NCI-H1105 (cell line): Measurements from ENCODE around the gene CREBL2.
"Not testable (repeated sequence)": the region's sequence is repeated elsewhere in the genome, so short reads cannot be mapped to it uniquely, and the experiment has no call there.

Experiments used
- DNase-seq: peaks from one replicate; lab custom pipeline; 2025; lab: John Stamatoyannopoulos, UW

Gene CREBL2

GRCh38 chr12:12598864-12599263, 12.8 kb upstream of the CREBL2 start:
- no peak for DNase-seq

DNA sequence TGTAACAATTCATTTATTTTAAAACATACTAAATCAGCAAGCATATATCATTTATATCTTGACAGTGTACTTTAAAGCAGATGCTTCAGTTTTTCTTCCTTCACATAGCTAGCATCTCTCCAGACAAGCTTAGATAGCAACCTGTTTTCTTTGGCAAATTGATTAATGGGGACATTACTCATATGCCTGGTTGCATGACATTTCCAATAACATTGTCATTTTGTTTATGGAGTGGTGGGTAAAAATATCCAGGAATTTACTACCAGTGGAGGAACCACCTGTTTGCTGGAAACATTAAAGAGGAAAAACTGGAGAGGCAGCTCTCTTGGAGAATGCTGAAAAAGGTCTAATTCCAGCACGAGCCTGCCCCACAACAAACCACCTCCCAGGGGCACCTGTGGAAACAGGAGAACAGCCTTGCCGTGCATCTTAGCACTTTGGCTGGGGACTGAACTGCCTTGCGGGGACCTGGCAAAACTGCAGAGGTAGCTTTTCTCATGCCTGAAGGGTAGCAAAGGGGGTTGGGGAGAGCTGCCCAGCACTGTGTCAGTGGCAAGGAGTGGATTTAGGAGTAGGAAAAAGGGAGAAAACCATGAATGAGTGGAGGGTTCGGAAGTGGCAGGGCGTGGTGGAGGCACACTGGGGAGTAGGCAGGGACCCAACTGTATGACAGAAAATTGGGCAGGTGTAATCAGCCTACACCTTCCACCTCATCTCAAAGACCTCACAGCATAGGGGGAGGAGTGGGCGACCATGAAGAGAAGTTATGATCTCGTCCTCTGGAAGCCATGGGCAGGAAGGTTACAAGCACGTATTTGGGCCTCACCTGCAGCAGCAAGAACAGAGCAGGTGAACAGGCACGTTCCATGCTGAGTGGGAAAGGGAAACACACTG, 11.7 kb upstream of the CREBL2 start:
- DNase-seq: no peak

- DNase-seq: no peak
These were observed 11.0 kb upstream of the CREBL2 start for GRCh38 chr12:12600659-12601058.

DNA sequence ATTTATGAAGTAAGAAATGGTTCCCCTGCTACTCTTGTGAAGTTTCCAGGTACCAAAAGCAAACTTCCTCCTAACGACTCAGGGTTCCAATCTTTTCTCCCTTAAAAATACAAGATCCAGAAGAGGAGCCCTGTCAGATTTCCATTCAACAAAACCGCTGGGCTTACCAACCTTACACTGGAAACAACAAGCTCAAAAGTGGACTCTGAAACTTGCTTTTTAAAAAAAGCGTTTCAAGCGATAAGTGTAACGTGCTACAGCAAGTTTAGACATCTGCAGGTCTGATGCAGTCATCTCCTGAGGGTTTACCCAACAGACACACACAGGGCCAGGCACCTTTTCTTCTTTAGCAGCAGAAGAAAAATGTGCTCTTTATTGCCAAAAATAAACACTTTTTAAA, 6.9 kb upstream of the CREBL2 start:
- DNase-seq: no peak

DNA sequence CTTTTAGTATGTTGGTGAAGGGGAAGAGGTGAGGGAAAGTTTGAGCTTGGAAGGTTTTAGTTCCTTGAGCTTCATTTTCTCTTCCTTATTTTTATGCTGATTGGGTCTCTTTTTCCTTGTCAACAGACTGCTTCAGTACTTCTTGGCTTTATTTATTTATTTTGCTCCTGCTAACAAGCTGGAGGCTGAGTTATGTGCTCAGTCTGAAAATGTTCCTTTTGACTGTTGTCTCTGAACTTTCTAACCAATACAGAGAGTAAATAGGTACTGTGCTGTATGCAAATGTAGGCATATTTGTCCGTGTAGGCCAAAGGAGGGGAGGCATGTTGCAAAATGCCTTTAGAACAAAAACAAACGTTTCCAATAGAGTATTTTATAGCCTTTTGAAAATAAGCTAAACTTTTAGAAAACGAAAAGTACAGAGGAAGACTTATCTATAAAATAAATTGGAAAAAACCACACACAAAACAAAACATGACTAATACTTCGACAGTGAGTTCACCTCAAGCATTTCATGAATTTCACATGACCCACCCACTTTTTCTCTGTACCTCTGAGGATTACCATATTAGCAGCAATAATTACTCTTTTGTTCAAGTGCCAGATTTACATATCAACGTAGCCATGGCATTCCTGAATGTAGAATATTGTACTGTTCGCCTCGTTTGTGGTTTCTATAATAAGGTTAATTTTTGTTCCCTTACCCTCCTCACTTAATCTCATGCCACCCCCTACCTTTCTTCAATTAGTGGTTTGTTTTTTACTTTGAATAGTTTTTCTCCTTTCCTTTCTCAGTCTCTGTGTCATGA, 4.7 kb upstream of the CREBL2 start:
- no peak for DNase-seq

- no peak for DNase-seq
These were observed 3.1 kb upstream of the CREBL2 start for GRCh38 chr12:12608557-12608957.

DNA sequence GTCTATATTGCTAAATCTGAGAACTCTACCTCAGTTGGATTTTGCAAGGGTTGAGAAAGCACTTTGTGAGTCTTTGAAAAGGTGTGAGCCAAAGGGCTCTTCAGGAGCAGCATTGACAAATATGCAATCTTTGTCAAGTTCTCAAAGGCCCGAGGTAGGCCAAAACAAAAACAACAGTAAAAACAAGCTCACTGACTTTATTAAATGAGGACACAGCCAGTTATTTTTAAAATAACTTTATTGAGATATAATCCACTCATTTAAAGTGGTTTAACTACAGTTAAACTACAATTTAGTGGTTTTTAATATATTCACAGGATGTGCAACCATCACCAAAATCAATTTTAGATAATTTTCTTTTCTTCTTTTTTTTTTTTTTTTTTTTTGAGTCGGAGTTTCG, 2.0 kb upstream of the CREBL2 start:
- DNase-seq: no peak

DNA sequence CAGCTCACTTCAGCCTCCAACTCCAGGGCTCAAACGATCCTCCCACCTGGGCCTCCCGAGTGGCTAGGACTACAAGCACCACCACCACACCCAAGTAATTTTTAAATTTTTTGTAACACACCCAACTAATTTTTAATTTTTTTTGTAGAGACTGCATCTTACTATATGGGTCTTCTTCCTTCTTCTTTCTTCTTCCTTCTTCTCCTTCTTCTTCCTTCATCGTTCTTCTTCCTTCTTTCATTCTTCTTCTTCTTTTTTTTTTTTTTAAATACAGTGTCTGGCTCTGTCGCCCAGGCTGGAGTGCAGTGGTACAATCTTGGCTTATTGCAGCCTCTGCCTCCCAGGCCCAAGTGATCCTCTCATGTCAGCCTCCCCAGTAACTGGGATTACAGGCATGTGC, 965 bp upstream of the CREBL2 start:
- DNase-seq: no peak

DNA sequence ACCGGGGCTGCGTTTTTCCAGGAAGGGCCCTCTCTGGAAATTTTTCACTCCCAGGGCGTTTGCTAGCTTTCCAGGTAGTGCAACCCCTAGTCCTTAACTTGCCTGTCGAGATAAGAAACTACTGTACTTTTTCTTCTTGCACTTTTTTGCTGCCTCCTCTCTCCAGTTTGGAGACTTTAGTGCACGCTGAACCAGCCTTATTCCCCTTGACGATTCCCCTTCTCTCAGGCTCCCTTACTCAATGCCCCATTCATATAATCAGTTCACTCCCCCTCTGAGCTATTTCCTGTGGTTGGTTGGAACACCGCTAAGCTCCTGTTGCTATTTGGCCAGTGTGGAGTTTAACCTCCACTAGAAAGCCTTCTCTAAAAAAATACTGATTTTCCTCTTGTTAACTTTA, 682 bp downstream of the CREBL2 start:
- DNase-seq: peak; percentile 27

GRCh38 chr12:12613344-12613743, 1.7 kb downstream of the CREBL2 start:
- no peak for DNase-seq

GRCh38 chr12:12614342-12614741, 2.7 kb downstream of the CREBL2 start:
- no peak for DNase-seq

GRCh38 chr12:12616512-12617310, 5.0 kb downstream of the CREBL2 start:
- no peak for DNase-seq

DNA sequence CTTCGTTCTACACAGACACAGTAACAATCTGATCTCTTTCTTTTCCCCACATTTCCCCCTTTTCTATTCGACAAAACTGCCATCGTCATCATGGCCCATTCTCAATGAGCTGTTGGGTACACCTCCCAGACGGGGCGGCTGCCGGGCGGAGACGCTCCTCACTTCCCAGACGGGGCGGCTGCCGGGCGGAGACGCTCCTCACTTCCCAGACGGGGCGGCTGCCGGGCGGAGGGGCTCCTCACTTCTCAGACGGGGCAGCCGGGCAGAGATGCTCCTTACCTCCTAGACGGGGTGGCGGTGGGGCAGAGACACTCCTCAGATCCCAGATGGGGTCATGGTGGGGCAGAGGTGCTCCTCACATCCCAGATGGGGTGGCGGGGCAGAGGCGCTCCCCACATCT, 6.4 kb downstream of the CREBL2 start:
- DNase-seq: not testable (repeated sequence)

DNA sequence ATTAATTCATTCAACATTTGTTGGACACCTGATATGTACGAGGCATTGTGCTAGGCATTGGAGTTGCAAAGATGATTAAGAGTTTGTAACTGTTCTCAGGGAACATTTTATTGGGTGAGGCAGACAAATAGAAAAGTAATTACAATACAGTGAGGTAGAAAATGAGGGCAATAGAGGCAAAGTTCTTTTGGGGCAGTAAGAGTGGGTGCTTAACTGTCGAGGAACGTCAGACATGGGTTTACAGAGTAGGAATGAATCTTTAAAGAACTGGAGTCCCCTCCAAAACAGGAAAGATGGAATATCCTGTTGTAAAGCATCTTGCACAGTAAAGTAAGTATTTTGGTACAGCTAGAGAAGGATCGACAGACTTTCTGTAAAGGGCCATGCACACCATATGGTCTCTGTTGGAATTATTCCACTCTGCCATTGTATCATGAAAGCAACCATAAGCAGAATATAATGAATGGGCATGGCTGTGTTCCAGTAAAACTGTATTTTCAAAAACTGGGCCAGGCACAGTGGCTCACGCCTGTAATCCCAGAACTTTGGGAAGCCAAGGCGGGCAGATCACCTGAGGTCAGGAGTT, 9.1 kb downstream of the CREBL2 start:
- DNase-seq: no peak

GRCh38 chr12:12622418-12622817, 10.7 kb downstream of the CREBL2 start:
- DNase-seq: no peak

GRCh38 chr12:12624498-12624992, 12.9 kb downstream of the CREBL2 start:
- no peak for DNase-seq

GRCh38 chr12:12626471-12626870, 14.8 kb downstream of the CREBL2 start:
- DNase-seq: no peak

DNA sequence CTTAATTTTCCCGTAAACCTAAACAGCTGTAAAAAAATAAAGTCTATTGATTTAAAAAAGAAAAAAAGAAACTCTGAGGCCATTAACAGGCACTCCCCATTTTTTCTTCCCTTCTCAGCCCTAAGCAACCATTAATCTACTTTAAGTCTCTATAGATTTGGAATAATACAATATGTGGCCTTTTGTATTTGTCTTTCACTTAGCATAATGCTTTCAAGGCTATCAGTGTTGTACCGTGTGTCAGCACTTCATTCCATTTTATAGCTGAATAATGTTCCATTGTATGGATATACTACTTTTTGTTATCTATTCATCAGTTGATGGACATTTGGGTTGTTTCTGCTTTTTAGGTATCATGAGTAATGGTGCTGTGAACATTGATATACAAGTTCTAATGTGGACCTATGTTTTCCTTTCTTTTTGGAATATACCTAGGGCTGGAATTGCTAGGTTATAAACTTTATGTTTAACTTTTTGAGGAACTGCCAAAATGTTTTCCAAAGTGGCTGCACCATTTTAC, 15.7 kb downstream of the CREBL2 start:
- no peak for DNase-seq

- DNase-seq: no peak
These were observed 16.3 kb downstream of the CREBL2 start for GRCh38 chr12:12628013-12628412.

DNA sequence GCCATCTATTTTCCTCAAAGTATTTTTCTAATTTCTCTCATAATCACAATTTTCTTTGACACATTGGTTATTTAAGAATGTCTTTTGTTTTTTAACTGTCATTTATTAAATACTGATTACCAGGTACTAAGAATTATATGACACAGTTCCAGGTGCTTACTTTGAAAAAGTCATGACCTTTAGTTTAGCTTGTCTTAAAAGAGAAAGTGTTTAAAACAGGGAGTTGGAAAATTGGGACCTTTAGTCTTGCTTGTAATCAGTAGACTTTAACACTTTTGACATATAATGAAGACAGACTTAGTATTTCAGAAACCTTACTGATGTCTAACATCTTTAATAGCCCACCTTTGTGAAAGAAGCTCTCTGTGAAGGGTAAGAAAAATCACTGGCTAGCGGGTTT, 19.2 kb downstream of the CREBL2 start:
- DNase-seq: no peak

GRCh38 chr12:12635651-12636050, 24.0 kb downstream of the CREBL2 start:
- DNase-seq: no peak

DNA sequence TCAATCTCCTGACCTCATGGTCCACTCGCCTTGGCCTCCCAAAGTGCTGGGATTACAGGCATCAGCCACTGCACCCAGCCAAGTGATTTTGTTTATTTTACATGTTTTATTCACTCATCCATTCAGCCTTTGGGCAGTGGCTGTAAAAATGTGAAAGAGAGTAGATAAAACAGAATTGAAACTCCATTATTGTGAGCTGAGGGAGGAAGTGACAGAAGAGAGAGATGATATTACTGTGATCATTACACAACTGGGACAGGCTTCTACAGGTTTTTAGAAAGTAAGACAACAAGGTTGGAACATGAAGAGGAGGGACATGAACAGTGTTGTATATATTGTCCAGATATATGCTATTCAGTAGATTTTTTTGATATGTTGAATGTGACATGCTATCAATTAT, 25.0 kb downstream of the CREBL2 start:
- no peak for DNase-seq
